Retinal pigment epithelial cell (primary cell): Measurements from ENCODE around the gene WDR37.
"Not testable (repeated sequence)": the region's sequence is repeated elsewhere in the genome, so short reads cannot be mapped to it uniquely, and the experiment has no call there.

ENCODE experiments used
- DNase-seq: peaks from one replicate; pipeline ENCODE4 v3.0.0-alpha.2; 2010; ENCODE audit warnings: low read depth
- H3K4me3 ChIP-seq: 2 replicates; pipeline ENCODE4 v1.5.1; 2011; ENCODE audit warnings: mild to moderate bottlenecking, low read length, control low read depth, moderate library complexity
- CTCF ChIP-seq: conservative IDR thresholded peaks from 2 replicates; pipeline ENCODE4 v1.5.1; 2011; ENCODE audit warnings: low read depth, low read length, control low read depth, inconsistent platforms

Gene WDR37

GRCh38 chr10:1116696-1117280, 60.6 kb downstream of the WDR37 start:
- no peak for DNase-seq
- TF ChIP-seq CTCF = no peak
- no peak overlapping the region for H3K4me3 ChIP-seq

DNA sequence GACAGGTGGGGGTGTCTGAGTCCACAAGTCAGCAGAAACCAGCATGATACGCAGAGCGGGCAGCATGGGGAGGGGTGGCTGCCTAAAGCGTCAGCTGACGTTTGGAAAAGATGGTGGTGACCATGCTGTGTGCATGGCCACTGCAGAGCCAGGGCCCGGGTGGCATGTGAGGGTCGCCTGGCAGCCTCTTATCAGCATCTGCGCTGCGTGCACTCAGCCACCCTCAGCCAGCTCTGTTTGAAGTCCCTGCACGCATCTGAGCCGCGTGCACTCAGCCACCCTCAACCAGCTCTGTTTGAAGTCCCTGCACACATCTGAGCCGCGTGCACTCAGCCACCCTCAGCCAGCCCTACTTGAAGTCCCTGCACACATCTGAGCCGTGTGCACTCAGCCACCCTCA, 61.5 kb downstream of the WDR37 start:
- DNase-seq = no peak
- no peak overlapping the region for H3K4me3 ChIP-seq
- TF ChIP-seq CTCF = no peak

- H3K4me3 ChIP-seq, DNase-seq: not testable (repeated sequence)
Measured at GRCh38 chr10:1118318-1118717, 62.1 kb downstream of the WDR37 start.

- no peak overlapping the region for H3K4me3 ChIP-seq
- no peak for DNase-seq
- no peak for TF ChIP-seq CTCF
Measured at GRCh38 chr10:1119027-1119426, 62.8 kb downstream of the WDR37 start.

DNA sequence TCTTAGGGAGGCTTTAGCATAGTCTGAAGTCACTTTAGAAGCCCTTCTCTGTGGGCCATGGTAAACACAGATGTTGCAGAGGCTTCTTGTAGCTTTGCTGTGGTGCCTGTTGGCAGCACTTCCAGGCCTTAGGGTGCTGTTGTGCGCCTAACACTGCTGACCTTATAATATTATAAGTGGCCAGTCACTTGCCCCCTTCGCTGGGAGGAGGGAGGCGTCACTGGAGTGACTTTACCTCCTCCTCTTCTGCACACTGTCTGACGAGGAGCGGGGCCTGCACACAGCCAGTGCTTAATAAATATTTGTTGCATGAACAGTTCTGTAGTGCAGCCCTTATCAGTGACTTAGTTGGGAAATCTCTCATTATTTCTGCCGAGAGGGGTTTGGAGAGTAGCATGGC, 63.3 kb downstream of the WDR37 start:
- no peak for TF ChIP-seq CTCF
- no peak for DNase-seq
- H3K4me3 ChIP-seq = no peak overlapping the region

DNA sequence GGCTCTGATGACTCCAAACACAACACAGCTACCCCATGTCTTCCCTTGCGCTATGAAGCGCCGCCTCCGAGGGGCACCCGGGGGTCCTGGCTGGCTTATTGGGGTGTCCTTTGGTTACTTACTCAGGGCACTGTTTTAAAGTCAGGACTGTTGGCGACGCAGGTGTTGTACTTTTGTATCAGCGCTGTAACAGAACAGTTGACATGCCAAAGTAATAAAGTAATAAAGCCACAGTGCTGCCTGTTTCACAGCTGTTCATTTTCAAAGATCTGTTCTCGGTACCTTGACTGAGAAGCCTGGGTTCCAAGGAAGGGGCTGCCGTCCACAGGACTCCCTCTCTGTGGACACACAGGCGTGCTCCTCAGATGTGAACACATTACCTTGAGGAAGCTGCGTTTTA, 64.1 kb downstream of the WDR37 start:
- DNase-seq = no peak
- no peak overlapping the region for H3K4me3 ChIP-seq
- TF ChIP-seq CTCF = no peak

DNA sequence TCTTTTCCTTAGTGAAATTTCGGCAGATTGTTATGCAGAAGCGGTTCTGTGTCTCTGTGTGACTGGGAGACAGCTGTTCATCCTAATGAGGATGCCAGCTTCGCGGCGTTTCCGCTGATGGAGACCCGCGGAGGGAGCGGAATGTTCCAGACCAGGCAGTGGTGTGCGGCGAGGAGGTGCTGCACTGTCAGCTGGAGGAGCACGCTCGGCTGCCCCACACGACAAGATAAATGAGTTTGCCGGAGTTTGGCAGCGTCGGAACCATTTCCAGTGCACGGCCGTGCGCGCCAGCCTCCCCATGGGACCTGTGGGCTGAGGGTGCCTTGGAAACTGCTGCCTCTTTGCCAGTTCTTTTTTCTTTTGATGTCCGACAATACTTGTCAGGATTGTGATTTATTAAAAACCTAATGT, 64.6 kb downstream of the WDR37 start:
- TF ChIP-seq CTCF = no peak
- no peak for DNase-seq
- no peak overlapping the region for H3K4me3 ChIP-seq
